HEK293T (cell line): ENCODE data around the gene TEC.

Experiments
- CTCF ChIA-PET: fragments of 350-600 bp; formaldehyde crosslinking; extraction: SDS; loops from one replicate; lab custom pipeline; 2021; ENCODE audit warnings: antibody characterized with exemption, inconsistent platforms; lab: Yijun Ruan, JAX
- POLR2A ChIA-PET: fragments of 350-600 bp; formaldehyde crosslinking; extraction: SDS; loops from one replicate; lab custom pipeline; 2020; ENCODE audit warnings: antibody characterized with exemption, inconsistent platforms; lab: Yijun Ruan, JAX
- DNase-seq: peaks from one replicate; pipeline ENCODE4 v3.0.0; 2012; ENCODE audit warnings: mixed read lengths; ENCODE audit errors: extremely low spot score
- ARNT ChIP-seq: fragments of 450-650 bp; IDR thresholded peaks from 2 replicates; pipeline ENCODE4 v1.6.1; 2017; ENCODE audit warnings: mild to moderate bottlenecking
- BHLHE40 ChIP-seq: fragments of 450-650 bp; IDR thresholded peaks from 2 replicates; pipeline ENCODE4 v1.6.1; 2016; ENCODE audit warnings: mild to moderate bottlenecking, moderate library complexity, borderline replicate concordance
- CTBP1 ChIP-seq: fragments of 450-650 bp; IDR thresholded peaks from 2 replicates; pipeline ENCODE4 v1.6.1; 2016; ENCODE audit warnings: borderline replicate concordance
- ELF4 ChIP-seq: fragments of 450-650 bp; IDR thresholded peaks from 2 replicates; pipeline ENCODE4 v1.6.1; 2017; ENCODE audit warnings: antibody characterized with exemption
- FOXA1 ChIP-seq: fragments of 450-650 bp; IDR thresholded peaks from 2 replicates; pipeline ENCODE4 v1.6.1; 2016; ENCODE audit warnings: mild to moderate bottlenecking
- FOXK2 ChIP-seq: fragments of 450-650 bp; IDR thresholded peaks from 2 replicates; pipeline ENCODE4 v1.6.1; 2016; ENCODE audit warnings: mild to moderate bottlenecking
- FOXM1 ChIP-seq: fragments of 450-650 bp; IDR thresholded peaks from 2 replicates; pipeline ENCODE4 v1.6.1; 2017; ENCODE audit warnings: mild to moderate bottlenecking, borderline replicate concordance
- HDGF ChIP-seq: fragments of 450-650 bp; IDR thresholded peaks from 2 replicates; pipeline ENCODE4 v1.6.1; 2017; ENCODE audit warnings: antibody characterized with exemption, borderline replicate concordance
- L3MBTL2 ChIP-seq: fragments of 450-650 bp; conservative IDR thresholded peaks from 2 replicates; pipeline ENCODE4 v1.6.1; 2016; ENCODE audit warnings: mild to moderate bottlenecking
- LEF1 ChIP-seq: fragments of 450-650 bp; IDR thresholded peaks from 2 replicates; pipeline ENCODE4 v1.6.1; 2017; ENCODE audit warnings: mild to moderate bottlenecking, borderline replicate concordance
- NFRKB ChIP-seq: fragments of 450-650 bp; IDR thresholded peaks from 2 replicates; pipeline ENCODE4 v1.6.1; 2016; ENCODE audit warnings: mild to moderate bottlenecking, moderate library complexity
- PKNOX1 ChIP-seq: fragments of 450-650 bp; IDR thresholded peaks from 2 replicates; pipeline ENCODE4 v1.6.1; 2016
- SP1 ChIP-seq: fragments of 450-650 bp; IDR thresholded peaks from 2 replicates; pipeline ENCODE4 v1.6.1; 2017
- SUZ12 ChIP-seq: fragments of 450-650 bp; IDR thresholded peaks from 2 replicates; pipeline ENCODE4 v1.6.1; 2016; ENCODE audit warnings: mild to moderate bottlenecking
- TARDBP ChIP-seq: fragments of 450-650 bp; IDR thresholded peaks from 2 replicates; pipeline ENCODE4 v1.6.1; 2016
- ZNF384 ChIP-seq: fragments of 450-650 bp; IDR thresholded peaks from 2 replicates; pipeline ENCODE4 v1.6.1; 2016

TEC gene

GRCh38 chr4:48119646-48120045 is 150.0 kb downstream of the TEC start:
- DNase-seq, result no peak
- CTCF ChIA-PET, result interaction anchor here (0.6 kb wide), 1 partner anchor 186 kb away, joined by 5 read pairs; no protein-coding TSS in a partner anchor
- TF ChIP-seq CTBP1 (no peak), ELF4 (no peak), PKNOX1 (no peak), ARNT (no peak)
- POLR2A ChIA-PET, result no interaction called here

GRCh38 chr4:48118081-48118480 is 151.6 kb downstream of the TEC start:
- POLR2A ChIA-PET, result no interaction called here
- no peak for TF ChIP-seq LEF1
- no peak for TF ChIP-seq FOXM1
- TF ChIP-seq SP1, result no peak
- no peak for TF ChIP-seq HDGF
- no peak for TF ChIP-seq CTBP1
- no peak for TF ChIP-seq FOXK2
- no peak for TF ChIP-seq FOXA1
- no peak for TF ChIP-seq PKNOX1
- TF ChIP-seq ARNT, result no peak
- no peak for TF ChIP-seq BHLHE40
- TF ChIP-seq NFRKB, result no peak
- no peak for TF ChIP-seq ZNF384
- TF ChIP-seq ELF4, result no peak
- TF ChIP-seq TARDBP, result no peak
- CTCF ChIA-PET, result interaction anchor here (0.8 to 1.3 kb wide), 2 partner anchors 9 to 10 kb away, joined by 3 to 5 read pairs; no protein-coding TSS in a partner anchor
- DNase-seq, result no peak

GRCh38 chr4:48116582-48116981 is 153.1 kb downstream of the TEC start:
- no peak for DNase-seq
- ChIA-PET CTCF (no interaction called here), POLR2A (no interaction called here)
- TF ChIP-seq SP1, result no peak
- TF ChIP-seq SUZ12, result no peak
- no peak for TF ChIP-seq L3MBTL2
- no peak for TF ChIP-seq CTBP1

GRCh38 chr4:48114412-48114811 is 155.2 kb downstream of the TEC start:
- no peak for TF ChIP-seq ARNT
- no peak for TF ChIP-seq PKNOX1
- no peak for TF ChIP-seq BHLHE40
- no peak for TF ChIP-seq ELF4
- TF ChIP-seq LEF1, result no peak
- ChIA-PET POLR2A (no interaction called here), CTCF (no interaction called here)
- DNase-seq, result no peak

- CTCF ChIA-PET, result no interaction called here
- DNase-seq, result no peak
- POLR2A ChIA-PET, result no interaction called here
- TF ChIP-seq FOXK2 (no peak), NFRKB (no peak), ELF4 (no peak), FOXA1 (no peak), ZNF384 (no peak), LEF1 (no peak), HDGF (no peak), TARDBP (no peak), FOXM1 (no peak), ARNT (no peak), BHLHE40 (no peak), PKNOX1 (no peak), L3MBTL2 (no peak), CTBP1 (no peak)
These were observed 157.5 kb downstream of the TEC start for GRCh38 chr4:48112017-48112667.

- CTCF ChIA-PET, result no interaction called here
- no peak for TF ChIP-seq FOXM1
- no peak for TF ChIP-seq ZNF384
- TF ChIP-seq SP1, result no peak
- TF ChIP-seq L3MBTL2, result no peak
- TF ChIP-seq FOXK2, result no peak
- no peak for TF ChIP-seq LEF1
- TF ChIP-seq ELF4, result no peak
- TF ChIP-seq CTBP1, result no peak
- no peak for TF ChIP-seq FOXA1
- TF ChIP-seq BHLHE40, result no peak
- TF ChIP-seq SUZ12, result no peak
- no peak for TF ChIP-seq PKNOX1
- no peak for TF ChIP-seq HDGF
- no peak for TF ChIP-seq ARNT
- no peak for TF ChIP-seq NFRKB
- TF ChIP-seq TARDBP, result no peak
- DNase-seq, result no peak
These were observed 159.1 kb downstream of the TEC start for GRCh38 chr4:48110452-48110978.

More at GRCh38 chr4:48110452-48110978, 159.1 kb downstream of the TEC start:
- POLR2A ChIA-PET, result no interaction called here
